GM12864 (cell line): ENCODE results near the gene SIAE.

Source experiments
- DNase-seq: peaks from one replicate; pipeline ENCODE4 v3.0.0-alpha.2; 2011; ENCODE audit warnings: low read depth
- H3K4me3 ChIP-seq: 2 replicates; pipeline ENCODE4 v1.5.1; 2011; ENCODE audit warnings: mild to moderate bottlenecking, low read depth, low read length, control low read depth
- CTCF ChIP-seq: IDR thresholded peaks from 2 replicates; pipeline ENCODE4 v1.5.1; 2011; ENCODE audit warnings: low read depth, mild to moderate bottlenecking, moderate library complexity, low read length, control low read depth, inconsistent platforms; ENCODE audit errors: missing control alignments

The SIAE gene

GRCh38 chr11:124673333-124674167 lies at the start of gene SIAE, which contains the start of gene SPA17:
Gene SIAE (minus strand): TSS chr11:124673739. CDS start chr11:124673708, 31 bp downstream.
Gene SPA17 (plus strand): TSS chr11:124673904. CDS start chr11:124675265, 1,361 bp downstream.
- peak; percentile 89 for DNase-seq
- peak within 1 kb of the TSS; percentile 89 for H3K4me3 ChIP-seq
- TF ChIP-seq CTCF, result no peak

GRCh38 chr11:124722176-124722575 lies 48.6 kb upstream of the SIAE start:
- no peak for DNase-seq
- H3K4me3 ChIP-seq, result no peak overlapping the region
- no peak for TF ChIP-seq CTCF

GRCh38 chr11:124719534-124719933 lies 46.0 kb upstream of the SIAE start:
- H3K4me3 ChIP-seq, result no peak overlapping the region
- no peak for DNase-seq
- TF ChIP-seq CTCF, result no peak

GRCh38 chr11:124718801-124719200 lies 45.3 kb upstream of the SIAE start:
- H3K4me3 ChIP-seq, result no peak overlapping the region
- no peak for TF ChIP-seq CTCF
- no peak for DNase-seq

- no peak for DNase-seq
- TF ChIP-seq CTCF, result no peak
- H3K4me3 ChIP-seq, result no peak overlapping the region
Observed at GRCh38 chr11:124717786-124718651, 44.5 kb upstream of the SIAE start.

GRCh38 chr11:124717421-124717785 lies 43.9 kb upstream of the SIAE start:
- H3K4me3 ChIP-seq, result no peak overlapping the region
- TF ChIP-seq CTCF, result no peak
- no peak for DNase-seq
